HepG2 (cell line): Measurements from ENCODE around the gene GLT1D1. TPM values are rescaled to one million over a fixed set of nuclear protein-coding genes. Genes with fewer than 3 reads are reported as not detected.

ENCODE experiments used
- ATAC-seq: fragments of 200-7000 bp; cut with Tn5 transposase; 3 replicates; pipeline ENCODE4 v1.9.1; 2020; ENCODE audit warnings: mild to moderate bottlenecking, moderate library complexity
- BruUV-seq: library from RNA; stranded (reverse); fragments of 400-500 nt; replicated peaks from 2 replicates; lab custom pipeline; 2021; lab: Mats Ljungman, UMichigan
- CTCF ChIA-PET: fragments of 300-600 bp; formaldehyde crosslinking; extraction: SDS; loops from one replicate; lab custom pipeline; 2021; ENCODE audit warnings: low total read pairs, inconsistent platforms, low intra/inter-chr PET ratio; lab: Yijun Ruan, JAX
- POLR2A ChIA-PET: fragments of 350-600 bp; sonication (Branson Sonifier 250); formaldehyde crosslinking; loops from one replicate; lab custom pipeline; 2020; ENCODE audit warnings: antibody characterized with exemption, inconsistent platforms; lab: Yijun Ruan, JAX
- DNase-seq: peaks from one replicate; pipeline ENCODE4 v3.0.0-alpha.2; 2015; ENCODE audit warnings: low spot score
- FAIRE-seq: peaks from 3 replicates; lab custom pipeline; 2011; peaks lifted over from hg19 to GRCh38; lab: Jason Lieb, UNC
- H2AFZ ChIP-seq: one replicate; pipeline ENCODE4 v1.6.1; 2011; ENCODE audit warnings: low read length, inconsistent platforms
- H3K27ac ChIP-seq: fragments of 300-600 bp; 3 replicates; pipeline ENCODE4 v1.8.0; 2011; ENCODE audit warnings: mixed run types, mild to moderate bottlenecking, mixed read lengths, low read length, inconsistent platforms; ENCODE audit not compliant: insufficient read depth; ENCODE audit errors: extremely low read length
- H3K27me3 ChIP-seq, 2 experiments: fragments of 200-600 bp in 1 of 2; 2 replicates in 1 of 2; 3 replicates in 1 of 2; pipeline versions ENCODE4 v1.6.0 to v1.8.0; 2011; ENCODE audit warnings: low read length in 2 of 2, mild to moderate bottlenecking in 2 of 2, moderate library complexity in 2 of 2, inconsistent platforms in 1 of 2; ENCODE audit not compliant: insufficient read depth in 2 of 2, control insufficient read depth in 1 of 2
- H3K36me3 ChIP-seq, 2 experiments: fragments of 200-600 bp in 1 of 2; replicated peaks in 1 of 2; 2 replicates in 1 of 2; 3 replicates in 1 of 2; pipeline versions ENCODE4 v1.5.1 to v1.8.0; 2011; ENCODE audit warnings: low read length in 2 of 2, inconsistent platforms in 1 of 2; ENCODE audit not compliant: insufficient read depth in 2 of 2, control insufficient read depth in 1 of 2
- H3K4me1 ChIP-seq: 2 replicates; pipeline ENCODE4 v1.5.1; 2012; ENCODE audit warnings: low read length, inconsistent platforms; ENCODE audit not compliant: insufficient read depth
- H3K4me2 ChIP-seq: 2 replicates; pipeline ENCODE4 v1.6.0; 2011; ENCODE audit warnings: low read depth, low read length, inconsistent platforms
- H3K4me3 ChIP-seq, 3 experiments: fragments of 200-600 bp in 1 of 3; sonication (generic), shearing (Covaris generic) in 1 of 3; replicated peaks in 1 of 3; 2 replicates each; pipeline ENCODE4 v1.5.1; 2011 to 2016; ENCODE audit warnings: low read length in 3 of 3, inconsistent platforms in 2 of 3, low read depth in 2 of 3, mild to moderate bottlenecking in 2 of 3, control low read depth in 1 of 3, mixed read lengths in 1 of 3; ENCODE audit not compliant: insufficient read depth in 1 of 3
- H3K79me2 ChIP-seq: one replicate; pipeline ENCODE4 v1.6.1; 2011; ENCODE audit warnings: low read length, inconsistent platforms; ENCODE audit not compliant: insufficient read depth
- H3K9ac ChIP-seq: 2 replicates; pipeline ENCODE4 v1.6.0; 2011; ENCODE audit warnings: mild to moderate bottlenecking, low read depth, low read length, inconsistent platforms; ENCODE audit not compliant: insufficient read depth
- H3K9me3 ChIP-seq: 2 replicates; pipeline ENCODE4 v1.5.1; 2012; ENCODE audit warnings: mild to moderate bottlenecking, low read length
- H4K20me1 ChIP-seq: 2 replicates; pipeline ENCODE4 v1.6.0; 2011; ENCODE audit warnings: inconsistent platforms, mild to moderate bottlenecking, low read length, moderate library complexity; ENCODE audit not compliant: insufficient read depth
- E2F1 ChIP-seq: sonication (generic); formaldehyde crosslinking; IDR thresholded peaks from 2 replicates; pipeline ENCODE4 v1.5.0; 2020; ENCODE audit warnings: missing genetic modification reagents
- HIC2 ChIP-seq: sonication (generic); formaldehyde crosslinking; IDR thresholded peaks from 2 replicates; pipeline ENCODE4 v1.9.0; 2022; ENCODE audit warnings: low read depth, missing genetic modification reagents
- HNF1A ChIP-seq, 2 experiments: sonication (generic) in 1 of 2; formaldehyde crosslinking in 1 of 2; IDR thresholded peaks; 2 replicates each; pipeline versions ENCODE4 v1.4.0 to v1.6.1; 2016 to 2020; ENCODE audit warnings: borderline replicate concordance in 1 of 2, low read depth in 1 of 2, mild to moderate bottlenecking in 1 of 2, missing genetic modification reagents in 1 of 2
- IKZF4 ChIP-seq: sonication (generic); formaldehyde crosslinking; IDR thresholded peaks from 2 replicates; pipeline ENCODE4 v1.5.1; 2020; ENCODE audit warnings: borderline replicate concordance, mild to moderate bottlenecking, low read depth, missing genetic modification reagents; ENCODE audit errors: not compliant biosample characterization
- KDM4B ChIP-seq: sonication (generic); formaldehyde crosslinking; IDR thresholded peaks from 2 replicates; pipeline ENCODE4 v1.4.0; 2020; ENCODE audit warnings: missing genetic modification reagents
- PHF20 ChIP-seq: sonication (generic); formaldehyde crosslinking; IDR thresholded peaks from 2 replicates; pipeline ENCODE4 v1.5.0; 2020; ENCODE audit warnings: mild to moderate bottlenecking, missing genetic modification reagents
- SOX6 ChIP-seq, 2 experiments: fragments of 450-650 bp in 1 of 2; sonication (generic) in 1 of 2; formaldehyde crosslinking in 1 of 2; IDR thresholded peaks; 2 replicates each; pipeline versions ENCODE4 v1.4.0 to v1.6.1; 2017 to 2020; ENCODE audit warnings: antibody characterized with exemption in 1 of 2, mild to moderate bottlenecking in 1 of 2, missing genetic modification reagents in 1 of 2
- SP1 ChIP-seq, 2 experiments: fragments of 450-650 bp in 1 of 2; sonication (generic) in 1 of 2; formaldehyde crosslinking in 1 of 2; IDR thresholded peaks; 2 replicates each; pipeline versions ENCODE4 v1.4.0 to v1.6.1; 2016 to 2020; ENCODE audit warnings: missing genetic modification reagents in 1 of 2
- TBX2 ChIP-seq: sonication (generic); formaldehyde crosslinking; IDR thresholded peaks from 2 replicates; pipeline ENCODE4 v1.5.0; 2020; ENCODE audit warnings: missing genetic modification reagents, mild to moderate bottlenecking, borderline replicate concordance
- ZBTB3 ChIP-seq: sonication (generic); formaldehyde crosslinking; IDR thresholded peaks from 2 replicates; pipeline ENCODE4 v1.4.0; 2020; ENCODE audit warnings: low read depth, mild to moderate bottlenecking, moderate library complexity, missing genetic modification reagents, borderline replicate concordance
- ZFP36 ChIP-seq: fragments of 150-350 bp; IDR thresholded peaks from 2 replicates; pipeline ENCODE4 v1.6.1; 2018; ENCODE audit warnings: borderline replicate concordance, low read length, low read depth; ENCODE audit not compliant: partially characterized antibody
- ZFP37 ChIP-seq: sonication (generic); formaldehyde crosslinking; IDR thresholded peaks from 2 replicates; pipeline ENCODE4 v1.4.0; 2020; ENCODE audit warnings: missing genetic modification reagents, borderline replicate concordance
- ZNF367 ChIP-seq: sonication (generic); formaldehyde crosslinking; IDR thresholded peaks from 2 replicates; pipeline ENCODE4 v1.4.0; 2020; ENCODE audit warnings: missing genetic modification reagents, borderline replicate concordance
- ZNF577 ChIP-seq: sonication (generic); formaldehyde crosslinking; IDR thresholded peaks from 2 replicates; pipeline ENCODE4 v1.4.0; 2020; ENCODE audit warnings: mild to moderate bottlenecking, low read depth, missing genetic modification reagents, borderline replicate concordance
- ZNF724P ChIP-seq: sonication (generic); formaldehyde crosslinking; IDR thresholded peaks from 2 replicates; pipeline ENCODE4 v1.8.0; 2022; ENCODE audit warnings: missing genetic modification reagents, borderline replicate concordance
- ZNF878 ChIP-seq: sonication (generic); formaldehyde crosslinking; IDR thresholded peaks from 2 replicates; pipeline ENCODE4 v1.8.1; 2023; ENCODE audit warnings: mild to moderate bottlenecking, missing genetic modification reagents, moderate library complexity
- WGBS: methylation state at CpG from one replicate; pipeline ENCODE4 v1.1.6; 2017; ENCODE audit warnings: low lambda C conversion rate; 5-methylcytosine and 5-hydroxymethylcytosine counted together
- in situ Hi-C: cut with HindIII; loops from 2 replicates; pipeline ENCODE4 v1.10.0; 2017; ENCODE audit warnings: low pct_unique_long_range_greater_than_20kb; ENCODE audit not compliant: extremely low pct_ligation_motif_present
- intact Hi-C: fragments of 100-400 bp; cut with micrococcal nuclease; formaldehyde crosslinking; loops from one replicate; pipeline ENCODE4 v1.10.0; 2022; ENCODE audit not compliant: unreplicated experiment
- polyA plus RNA-seq, 8 experiments: library from polyadenylated mRNA; depleted of rRNA in 3 of 8; stranded (reverse) in 7 of 8; unstranded in 1 of 8; fragments of >200 nt; fragmentation: Illumina TruSeq in 4 of 8; extraction: Trizol in 4 of 8; gene quantifications; 2 replicates each; pipeline versions ENCODE4 v1.2.1 to v1.2.3, GENCODE V29; 2011 to 2016; ENCODE audit warnings: low read depth in 4 of 8, missing spikeins in 1 of 8, mixed read lengths in 1 of 8; ENCODE audit not compliant: insufficient read depth in 1 of 8
- total RNA-seq, 5 experiments: library from RNA; depleted of rRNA; stranded (reverse); fragments of >200 nt; fragmentation: Illumina TruSeq; extraction: Trizol; gene quantifications; 2 replicates each; pipeline ENCODE4 v1.2.3, GENCODE V29; 2016; ENCODE audit warnings: low read depth in 1 of 5

The GLT1D1 gene
- total and polyA plus RNA-seq, 2 of the 13 experiments (the other 11 are each of a cell fraction or from before 2014, with no cell fraction given), result 0.09 to 0.17 TPM

GRCh38 chr12:128820723-128821432 lies 32.4 kb upstream of the GLT1D1 start:
- peaks cover 14% of the 10 kb centered on the region for H4K20me1 ChIP-seq
- 91% methylated on average over 7 of the region's 7 CpGs for WGBS
- FAIRE-seq, result no peak
- TF ChIP-seq E2F1, result no peak
- TF ChIP-seq ZNF367 (CRISPR knock-in tag), result no peak
- no peak for TF ChIP-seq KDM4B
- TF ChIP-seq ZBTB3 (CRISPR knock-in tag), result no peak
- TF ChIP-seq ZNF878 (CRISPR knock-in tag), result no peak
- no peak for TF ChIP-seq SOX6 (IDR thresholded peaks at IDR 0.05)
- no peak for TF ChIP-seq SOX6 (CRISPR knock-in tag; IDR thresholded peaks at IDR 0.05)
- TF ChIP-seq PHF20 (CRISPR knock-in tag), result no peak
- TF ChIP-seq ZFP36, result no peak
- no peak for TF ChIP-seq IKZF4 (CRISPR knock-in tag)
- no peak for TF ChIP-seq ZNF724P
- no peak for TF ChIP-seq SP1 (IDR thresholded peaks at IDR 0.05)
- TF ChIP-seq SP1 (CRISPR knock-in tag; IDR thresholded peaks at IDR 0.05), result no peak
- no peak for TF ChIP-seq HNF1A (IDR thresholded peaks at IDR 0.05; ENCODE audit: low read depth)
- TF ChIP-seq HNF1A (CRISPR knock-in tag; IDR thresholded peaks at IDR 0.05; ENCODE audit: borderline replicate concordance), result no peak
- TF ChIP-seq HIC2 (CRISPR knock-in tag), result no peak
- TF ChIP-seq TBX2, result no peak
- TF ChIP-seq ZNF577 (CRISPR knock-in tag), result no peak
- no peak for TF ChIP-seq ZFP37

More at GRCh38 chr12:128820723-128821432, 32.4 kb upstream of the GLT1D1 start:
- H2AFZ ChIP-seq, result no peak overlapping the region
- peaks cover 0 to 11% of the 10 kb centered on the region in 2 experiments; a peak in 3 of 5 replicates for H3K36me3 ChIP-seq
- in situ Hi-C loops, result no loop called here
- peaks cover 61% of the 10 kb centered on the region for H3K79me2 ChIP-seq
- H3K9me3 ChIP-seq, result no peaks in the 10 kb centered on the region
- no peak overlapping the region for H3K4me2 ChIP-seq
- H3K4me1 ChIP-seq, result peaks cover 52% of the 10 kb centered on the region
- BruUV-seq, result no TSS peak
- POLR2A ChIA-PET, result no interaction called here
- H3K27ac ChIP-seq, result no peak overlapping the region
- no peak overlapping the region for H3K9ac ChIP-seq
- ATAC-seq (no peak), DNase-seq (no peak)
- H3K27me3 ChIP-seq, result no peaks in the 10 kb centered on the region
- intact Hi-C loops, result no loop called here
- no peak overlapping the region for H3K4me3 ChIP-seq
- CTCF ChIA-PET, result no interaction called here
